Lung (tissue), 12 donors: ENCODE results near the gene DMTF1. TPM values are rescaled to one million over a fixed set of nuclear protein-coding genes. Genes with fewer than 3 reads are reported as not detected.

Experiments
- ATAC-seq: fragments of 200-7000 bp; cut with Tn5 transposase; one replicate; pipeline ENCODE4 v1.9.1; 2020; ENCODE audit warnings: moderate number of reproducible peaks; ENCODE audit not compliant: insufficient read depth, low FRiP score
- DNase-seq, 3 donors: peaks; one replicate each; pipeline ENCODE4 v3.0.0-alpha.2; 2013 to 2017
- H3K27ac ChIP-seq, 2 donors: one replicate each; pipeline ENCODE4 v1.5.1; 2013; ENCODE audit warnings: mild to moderate bottlenecking in 2 of 2, moderate library complexity in 2 of 2, control low read depth in 1 of 2, inconsistent platforms in 1 of 2, low read depth in 1 of 2, low read length in 1 of 2
- H3K27me3 ChIP-seq, 3 donors: one replicate each; pipeline ENCODE4 v1.5.1; 2013; ENCODE audit warnings: low read length in 2 of 3; ENCODE audit not compliant: control insufficient read depth in 3 of 3, insufficient read depth in 3 of 3
- H3K36me3 ChIP-seq, 4 donors: one replicate each; pipeline ENCODE4 v1.5.1; 2013; ENCODE audit warnings: low read length in 4 of 4, mild to moderate bottlenecking in 1 of 4, moderate library complexity in 1 of 4; ENCODE audit not compliant: control insufficient read depth in 4 of 4, insufficient read depth in 4 of 4
- H3K4me1 ChIP-seq, 5 donors: one replicate each; pipeline ENCODE4 v1.5.1; 2013; ENCODE audit warnings: low read length in 5 of 5, mild to moderate bottlenecking in 2 of 5, moderate library complexity in 1 of 5; ENCODE audit not compliant: control insufficient read depth in 5 of 5, insufficient read depth in 5 of 5
- H3K4me3 ChIP-seq: one replicate; pipeline ENCODE4 v1.5.1; 2013; ENCODE audit warnings: mild to moderate bottlenecking, control low read depth, moderate library complexity
- H3K9ac ChIP-seq, 2 donors: one replicate each; pipeline ENCODE4 v1.5.1; 2013; ENCODE audit warnings: low read length in 2 of 2, control low read depth in 1 of 2; ENCODE audit not compliant: insufficient read depth in 1 of 2
- H3K9me3 ChIP-seq, 4 donors: one replicate each; pipeline ENCODE4 v1.5.1; 2013; ENCODE audit warnings: low read length in 3 of 4, mild to moderate bottlenecking in 1 of 4, moderate library complexity in 1 of 4; ENCODE audit not compliant: control insufficient read depth in 4 of 4, insufficient read depth in 3 of 4
- CTCF ChIP-seq: IDR thresholded peaks from 2 replicates; pipeline ENCODE4 v1.5.1; 2012; ENCODE audit warnings: mild to moderate bottlenecking; ENCODE audit errors: control extremely low read depth, extremely low read depth
- WGBS, 2 donors: extraction: QIAGEN DNeasy Blood & Tissue Kit; methylation state at CpG; one replicate each; pipeline ENCODE4 v1.1.7; 2013; 5-methylcytosine and 5-hydroxymethylcytosine counted together
- polyA plus RNA-seq, 2 donors: library from polyadenylated mRNA; stranded (reverse); fragments of 200-250 nt; gene quantifications; one replicate each; pipeline ENCODE4 v1.2.1, GENCODE V29; 2013
- total RNA-seq, 2 donors: library from RNA; depleted of rRNA in 1 of 2; stranded (reverse); fragments of >200 nt in 1 of 2; gene quantifications; one replicate each; pipeline ENCODE4 v1.2.1, GENCODE V29; 2014 to 2021
- donor health status: control.
- donor health status: control.
- donor health status: Bipolar disorder and iron deficiency.
- donor health status: healthy.
- donor health status: DM: yes; HTN: yes; CAD: no.

Gene DMTF1
- total and polyA plus RNA-seq, 4 donors, result 24.3 to 254 (median 52.7) TPM

- Histone ChIP-seq H3K36me3 (peaks cover 1 to 9% (median 5%) of the 10 kb centered on the region in 4 donors), H3K27me3 (no peaks in the 10 kb centered on the region), H3K4me3 (no peak overlapping the region), H3K9me3 (no peaks in the 10 kb centered on the region), H3K27ac (no peak overlapping the region), H3K4me1 (peaks cover under 1 to 40% (median 7%) of the 10 kb centered on the region in 5 donors), H3K9ac (no peak overlapping the region)
- TF ChIP-seq CTCF, result no peak
- ATAC-seq, result no peak
- no peak for DNase-seq
- 74 to 80% methylated on average over 2 of the region's 2 CpGs for WGBS, 2 donors
Observed at GRCh38 chr7:87159538-87159937, 7.3 kb downstream of the DMTF1 start.

- Histone ChIP-seq H3K4me1 (peaks cover 0 to 6% (median 0%) of the 10 kb centered on the region in 5 donors), H3K36me3 (peaks cover 9 to 55% (median 32%) of the 10 kb centered on the region in 4 donors), H3K4me3 (no peak overlapping the region), H3K9me3 (no peaks in the 10 kb centered on the region), H3K9ac (no peak overlapping the region), H3K27ac (no peak overlapping the region), H3K27me3 (no peaks in the 10 kb centered on the region)
- DNase-seq (no peak), ATAC-seq (no peak)
- WGBS, 2 donors, result 91 to 94% methylated on average over 2 of the region's 2 CpGs
- no peak for TF ChIP-seq CTCF
Observed at GRCh38 chr7:87164433-87164832, 12.2 kb downstream of the DMTF1 start.

- no peak overlapping the region for H3K27ac ChIP-seq
- H3K9ac ChIP-seq, result no peak overlapping the region
- H3K36me3 ChIP-seq, result peaks cover 18 to 71% (median 48%) of the 10 kb centered on the region in 4 donors
- no peak for TF ChIP-seq CTCF
- peaks cover 0 to 2% (median 0%) of the 10 kb centered on the region in 5 donors for H3K4me1 ChIP-seq
- H3K9me3 ChIP-seq, result no peaks in the 10 kb centered on the region
- H3K27me3 ChIP-seq, result no peaks in the 10 kb centered on the region
- no peak for ATAC-seq
- 95 to 96% methylated on average over 3 of the region's 3 CpGs for WGBS, 2 donors
- DNase-seq, result no peak
- H3K4me3 ChIP-seq, result no peak overlapping the region
Observed at GRCh38 chr7:87170828-87171227, 18.6 kb downstream of the DMTF1 start.

GRCh38 chr7:87171282-87171934 lies 19.2 kb downstream of the DMTF1 start:
- Histone ChIP-seq H3K9ac (no peak overlapping the region), H3K9me3 (no peaks in the 10 kb centered on the region), H3K27me3 (no peaks in the 10 kb centered on the region), H3K27ac (no peak overlapping the region), H3K36me3 (peaks cover 18 to 72% (median 45%) of the 10 kb centered on the region in 4 donors), H3K4me3 (no peak overlapping the region), H3K4me1 (peaks cover 0 to 2% (median 0%) of the 10 kb centered on the region in 5 donors)
- DNase-seq (no peak), ATAC-seq (no peak)
- TF ChIP-seq CTCF, result no peak
